GM12878 (cell line): Measurements from ENCODE around the gene PTMA. TPM values are rescaled to one million over a fixed set of nuclear protein-coding genes. Genes with fewer than 3 reads are reported as not detected.

Source experiments
- ATF3 ChIP-seq: IDR thresholded peaks from 2 replicates; pipeline ENCODE4 v1.6.1; 2011; ENCODE audit warnings: low read depth, mild to moderate bottlenecking, low read length, moderate library complexity, borderline replicate concordance; ENCODE audit errors: extremely low read depth
- BACH1 ChIP-seq: fragments of 450-650 bp; IDR thresholded peaks from 2 replicates; pipeline ENCODE4 v1.6.1; 2017; ENCODE audit warnings: mild to moderate bottlenecking, borderline replicate concordance
- BCL11A ChIP-seq: IDR thresholded peaks from 2 replicates; pipeline ENCODE4 v1.6.1; 2011; ENCODE audit warnings: low read depth, low read length
- CBFB ChIP-seq: IDR thresholded peaks from 2 replicates; pipeline ENCODE4 v1.6.1; 2016; ENCODE audit warnings: antibody characterized with exemption, low read depth
- CHD4 ChIP-seq: fragments of 200-600 bp; sonication (generic); IDR thresholded peaks from 2 replicates; pipeline ENCODE4 v1.6.1; 2016; ENCODE audit warnings: mild to moderate bottlenecking
- CUX1 ChIP-seq: IDR thresholded peaks from 2 replicates; pipeline ENCODE4 v1.6.1; 2012; ENCODE audit warnings: improper control_type of control experiment, low read depth, low read length; ENCODE audit not compliant: insufficient replicate concordance
- DPF2 ChIP-seq: fragments of 450-650 bp; IDR thresholded peaks from 2 replicates; pipeline ENCODE4 v1.6.1; 2017; ENCODE audit warnings: mild to moderate bottlenecking
- E2F8 ChIP-seq: fragments of 450-650 bp; IDR thresholded peaks from 2 replicates; pipeline ENCODE4 v1.6.1; 2018; ENCODE audit warnings: mild to moderate bottlenecking, low read depth, moderate library complexity; ENCODE audit not compliant: partially characterized antibody
- ELK1 ChIP-seq: IDR thresholded peaks from 2 replicates; pipeline ENCODE4 v1.6.1; 2012; ENCODE audit warnings: low read depth, low read length, improper control_type of control experiment
- GABPA ChIP-seq: IDR thresholded peaks from 2 replicates; pipeline ENCODE4 v1.6.1; 2014; ENCODE audit warnings: antibody characterized with exemption, low read depth, mild to moderate bottlenecking, inconsistent platforms
- MYB ChIP-seq: fragments of 150-350 bp; IDR thresholded peaks from 2 replicates; pipeline ENCODE4 v1.6.1; 2014; ENCODE audit warnings: mild to moderate bottlenecking, low read depth, low read length, borderline replicate concordance
- NBN ChIP-seq: fragments of 450-650 bp; IDR thresholded peaks from 2 replicates; pipeline ENCODE4 v1.6.1; 2016
- POLR2A ChIP-seq: IDR thresholded peaks from 2 replicates; pipeline ENCODE4 v1.6.1; 2011; ENCODE audit warnings: low read depth, mild to moderate bottlenecking, low read length
- POLR2AphosphoS5 ChIP-seq: IDR thresholded peaks from 2 replicates; pipeline ENCODE4 v1.6.1; 2011; ENCODE audit warnings: mild to moderate bottlenecking, low read length, inconsistent platforms
- RAD51 ChIP-seq: fragments of 450-650 bp; IDR thresholded peaks from 2 replicates; pipeline ENCODE4 v1.6.1; 2016; ENCODE audit warnings: moderate library complexity, mild to moderate bottlenecking, inconsistent platforms
- STAT3 ChIP-seq: IDR thresholded peaks from 2 replicates; pipeline ENCODE4 v1.6.1; 2011; ENCODE audit warnings: low read depth, low read length, improper control_type of control experiment
- TBL1XR1 ChIP-seq: IDR thresholded peaks from 2 replicates; pipeline ENCODE4 v1.6.1; 2012; ENCODE audit warnings: low read depth, low read length, improper control_type of control experiment
- TCF7 ChIP-seq: IDR thresholded peaks from 2 replicates; pipeline ENCODE4 v1.6.1; 2014; ENCODE audit warnings: antibody characterized with exemption, borderline replicate concordance
- ZBED1 ChIP-seq: IDR thresholded peaks from 2 replicates; pipeline ENCODE4 v1.6.1; 2016; ENCODE audit warnings: borderline replicate concordance
- ZNF622 ChIP-seq: fragments of 450-650 bp; IDR thresholded peaks from 2 replicates; pipeline ENCODE4 v1.6.1; 2017; ENCODE audit warnings: mild to moderate bottlenecking, inconsistent platforms
- polyA plus RNA-seq, 11 experiments: library from polyadenylated mRNA; depleted of rRNA in 4 of 11; unstranded in 6 of 11; stranded (reverse) in 5 of 11; fragments of >200 nt; fragmentation: Nextera tagmentation in 4 of 11; fragmentation: Illumina TruSeq in 1 of 11; extraction: Ambion mirVana in 4 of 11; extraction: Trizol in 1 of 11; gene quantifications; 1 replicate in 1 of 11; 2 replicates in 10 of 11; pipeline versions ENCODE4 v1.2.1 to v1.2.3, GENCODE V29; 2011 to 2016; ENCODE audit warnings: inconsistent platforms in 2 of 11, missing spikeins in 2 of 11, low read depth in 1 of 11
- total RNA-seq, 4 experiments: library from RNA; depleted of rRNA in 3 of 4; stranded (reverse); fragments of >200 nt in 3 of 4; fragmentation: Illumina TruSeq in 1 of 4; extraction: Trizol in 1 of 4; gene quantifications; 2 replicates each; pipeline versions ENCODE4 v1.2.1 to v1.2.3, GENCODE V29; 2013 to 2021

PTMA gene
- total and polyA plus RNA-seq, 10 of the 15 experiments (the other 5 are each of a cell fraction or from before 2014, with no cell fraction given), result 1,144 to 5,018 (median 3,464) TPM

- TF ChIP-seq E2F8, result no peak
- no peak; the same call in 1 of the 2 replicates for TF ChIP-seq CBFB
- no peak for TF ChIP-seq STAT3
- peak; percentile 21; the same call in 1 of the 2 replicates for TF ChIP-seq DPF2
- TF ChIP-seq CHD4, result no peak
- TF ChIP-seq POLR2AphosphoS5, result peak; percentile 82
- no peak for TF ChIP-seq RAD51
- TF ChIP-seq MYB, result no peak
- 0 out of 2 replicates have a peak, but pooled peaks have one; percentile 7 for TF ChIP-seq ZBED1
- no peak for TF ChIP-seq ATF3
- TF ChIP-seq TCF7, result no peak
- 0 out of 2 replicates have a peak, but pooled peaks have one; percentile 10 for TF ChIP-seq BCL11A
- TF ChIP-seq ZNF622, result no peak
- peak; percentile 91 for TF ChIP-seq BACH1
- no peak for TF ChIP-seq NBN
- TF ChIP-seq CUX1, result no peak
- TF ChIP-seq ELK1, result no peak
- TF ChIP-seq POLR2A, result no peak
- no peak for TF ChIP-seq GABPA
- no peak for TF ChIP-seq TBL1XR1
Measured at GRCh38 chr2:231708773-231709635, 679 bp downstream of the PTMA start (continued).
